Measurements from ENCODE around the gene GSTA1. TPM values are rescaled to one million over a fixed set of nuclear protein-coding genes. Genes with fewer than 3 reads are reported as not detected.
A peak's percentile ranks its signal among the peaks of the same experiment; 100 is the strongest.
"Not testable (repeated sequence)": the region's sequence is repeated elsewhere in the genome, so short reads cannot be mapped to it uniquely, and the experiment has no call there.

GSTA1 gene
- total and polyA plus RNA-seq, 2 experiments from 2014 or later = 1,158 to 1,177 TPM

GRCh38 chr6:52808660-52809059 lies 5.0 kb upstream of the GSTA1 start:
- H3K4me1 ChIP-seq (ENCODE audit: insufficient read depth) = no peaks in the 10 kb centered on the region
- H3K4me2 ChIP-seq = no peak overlapping the region
- H3K36me3 ChIP-seq (replicated peaks; ENCODE audit: insufficient read depth, low read depth) = no peaks in the 10 kb centered on the region
- no peaks in the 10 kb centered on the region for H3K27me3 ChIP-seq
- H3K4me3 ChIP-seq = no peak overlapping the region
- no peaks in the 10 kb centered on the region for H3K79me2 ChIP-seq
- no peak overlapping the region for H3K27ac ChIP-seq
- no peaks in the 10 kb centered on the region for H3K9me3 ChIP-seq (ENCODE audit: low read depth)
- TF ChIP-seq EZH2 (IDR thresholded peaks at IDR 0.05; ENCODE audit: borderline replicate concordance) (no peak), EZH2phosphoT487 (IDR thresholded peaks at IDR 0.05; ENCODE audit: low read depth, severe bottlenecking, unreplicated experiment) (no peak), CTCF (IDR thresholded peaks at IDR 0.05; ENCODE audit: poor library complexity) (no peak)
- H4K20me1 ChIP-seq (ENCODE audit: insufficient read depth, poor library complexity, severe bottlenecking) = no peaks in the 10 kb centered on the region
- DNase-seq (ENCODE audit: low spot score) = no peak
- H2AFZ ChIP-seq = no peak overlapping the region
- H3K9me2 ChIP-seq (replicated peaks; ENCODE audit: insufficient read depth) = no peaks in the 10 kb centered on the region
- WGBS (ENCODE audit: low lambda C conversion rate, missing lambda C conversion rate) = 93% methylated on average over 5 of the region's 5 CpGs

- H3K27ac ChIP-seq = peak overlapping the region; percentile 13
Measured at GRCh38 chr6:52802806-52803205, 810 bp downstream of the GSTA1 start.

GRCh38 chr6:52801188-52801841 lies 2.3 kb downstream of the GSTA1 start:
- Histone ChIP-seq H2AFZ (no peak overlapping the region), H3K4me3 (peak overlapping the region; percentile 26), H3K9me3 (ENCODE audit: low read depth) (no peaks in the 10 kb centered on the region), H3K27me3 (no peaks in the 10 kb centered on the region), H3K79me2 (peaks cover 20% of the 10 kb centered on the region), H3K27ac (no peak overlapping the region), H3K36me3 (replicated peaks; ENCODE audit: insufficient read depth, low read depth) (no peaks in the 10 kb centered on the region), H3K9me2 (replicated peaks; ENCODE audit: insufficient read depth) (no peaks in the 10 kb centered on the region), H3K4me1 (ENCODE audit: insufficient read depth) (no peaks in the 10 kb centered on the region), H3K4me2 (peak overlapping the region; percentile 70), H4K20me1 (ENCODE audit: insufficient read depth, poor library complexity, severe bottlenecking) (peaks cover 5% of the 10 kb centered on the region)
- WGBS (ENCODE audit: low lambda C conversion rate, missing lambda C conversion rate) = 75% methylated on average over 2 of the region's 2 CpGs
- no peak for TF ChIP-seq EZH2phosphoT487 (IDR thresholded peaks at IDR 0.05; ENCODE audit: low read depth, severe bottlenecking, unreplicated experiment)
- no peak for TF ChIP-seq EZH2 (IDR thresholded peaks at IDR 0.05; ENCODE audit: borderline replicate concordance)
- TF ChIP-seq CTCF (IDR thresholded peaks at IDR 0.05; ENCODE audit: poor library complexity) = no peak
- DNase-seq (ENCODE audit: low spot score) = no peak

More at GRCh38 chr6:52802806-52803205, 810 bp downstream of the GSTA1 start:
- TF ChIP-seq CTCF (IDR thresholded peaks at IDR 0.05; ENCODE audit: poor library complexity) = no peak
- no peak for TF ChIP-seq EZH2 (IDR thresholded peaks at IDR 0.05; ENCODE audit: borderline replicate concordance)
- TF ChIP-seq EZH2phosphoT487 (IDR thresholded peaks at IDR 0.05; ENCODE audit: low read depth, severe bottlenecking, unreplicated experiment) = no peak
- H3K4me2 ChIP-seq = peak overlapping the region; percentile 70
- WGBS (ENCODE audit: low lambda C conversion rate, missing lambda C conversion rate) = 95% methylated on average over 1 of the region's 1 CpG
- no peaks in the 10 kb centered on the region for H3K9me2 ChIP-seq (replicated peaks; ENCODE audit: insufficient read depth)
- no peaks in the 10 kb centered on the region for H3K36me3 ChIP-seq (replicated peaks; ENCODE audit: insufficient read depth, low read depth)
- H4K20me1 ChIP-seq (ENCODE audit: insufficient read depth, poor library complexity, severe bottlenecking) = peaks cover 5% of the 10 kb centered on the region
- peaks cover 20% of the 10 kb centered on the region for H3K79me2 ChIP-seq
- H2AFZ ChIP-seq = no peak overlapping the region
- H3K4me3 ChIP-seq = peak overlapping the region; percentile 12
- H3K4me1 ChIP-seq (ENCODE audit: insufficient read depth) = no peaks in the 10 kb centered on the region
- H3K9me3 ChIP-seq (ENCODE audit: low read depth) = no peaks in the 10 kb centered on the region
- no peak for DNase-seq (ENCODE audit: low spot score)
- no peaks in the 10 kb centered on the region for H3K27me3 ChIP-seq

GRCh38 chr6:52799272-52799671 lies 4.3 kb downstream of the GSTA1 start:
- not testable (repeated sequence) for H2AFZ ChIP-seq; H3K4me1 ChIP-seq (ENCODE audit: insufficient read depth); H3K9me2 ChIP-seq (replicated peaks; ENCODE audit: insufficient read depth); H4K20me1 ChIP-seq (ENCODE audit: insufficient read depth, poor library complexity, severe bottlenecking); DNase-seq (ENCODE audit: low spot score); H3K27me3 ChIP-seq; H3K4me3 ChIP-seq; H3K36me3 ChIP-seq (replicated peaks; ENCODE audit: insufficient read depth, low read depth); H3K27ac ChIP-seq; H3K9me3 ChIP-seq (ENCODE audit: low read depth)
- H3K4me2 ChIP-seq = peak overlapping the region; percentile 70
- 91% methylated on average over 1 of the region's 1 CpG for WGBS (ENCODE audit: low lambda C conversion rate, missing lambda C conversion rate)
- peaks cover 20% of the 10 kb centered on the region for H3K79me2 ChIP-seq

GRCh38 chr6:52794366-52794765 lies 9.2 kb downstream of the GSTA1 start:
- DNase-seq (ENCODE audit: low spot score); H3K27me3 ChIP-seq; H3K79me2 ChIP-seq; H4K20me1 ChIP-seq (ENCODE audit: insufficient read depth, poor library complexity, severe bottlenecking); H3K9me2 ChIP-seq (replicated peaks; ENCODE audit: insufficient read depth); H2AFZ ChIP-seq; H3K9me3 ChIP-seq (ENCODE audit: low read depth); H3K36me3 ChIP-seq (replicated peaks; ENCODE audit: insufficient read depth, low read depth); H3K4me3 ChIP-seq; H3K4me2 ChIP-seq; H3K27ac ChIP-seq; H3K4me1 ChIP-seq (ENCODE audit: insufficient read depth): not testable (repeated sequence)
- 97% methylated on average over 2 of the region's 2 CpGs for WGBS (ENCODE audit: low lambda C conversion rate, missing lambda C conversion rate)

Measured in hepatocyte (in vitro differentiated cells).